ENCODE results near the gene CNP. TPM values are rescaled to one million over a fixed set of nuclear protein-coding genes. Genes with fewer than 3 reads are reported as not detected.

The CNP gene
- total and polyA plus RNA-seq, 2 of the 8 experiments (the other 6 are each of a cell fraction or from before 2014, with no cell fraction given) = 21.9 to 60.6 TPM

DNA sequence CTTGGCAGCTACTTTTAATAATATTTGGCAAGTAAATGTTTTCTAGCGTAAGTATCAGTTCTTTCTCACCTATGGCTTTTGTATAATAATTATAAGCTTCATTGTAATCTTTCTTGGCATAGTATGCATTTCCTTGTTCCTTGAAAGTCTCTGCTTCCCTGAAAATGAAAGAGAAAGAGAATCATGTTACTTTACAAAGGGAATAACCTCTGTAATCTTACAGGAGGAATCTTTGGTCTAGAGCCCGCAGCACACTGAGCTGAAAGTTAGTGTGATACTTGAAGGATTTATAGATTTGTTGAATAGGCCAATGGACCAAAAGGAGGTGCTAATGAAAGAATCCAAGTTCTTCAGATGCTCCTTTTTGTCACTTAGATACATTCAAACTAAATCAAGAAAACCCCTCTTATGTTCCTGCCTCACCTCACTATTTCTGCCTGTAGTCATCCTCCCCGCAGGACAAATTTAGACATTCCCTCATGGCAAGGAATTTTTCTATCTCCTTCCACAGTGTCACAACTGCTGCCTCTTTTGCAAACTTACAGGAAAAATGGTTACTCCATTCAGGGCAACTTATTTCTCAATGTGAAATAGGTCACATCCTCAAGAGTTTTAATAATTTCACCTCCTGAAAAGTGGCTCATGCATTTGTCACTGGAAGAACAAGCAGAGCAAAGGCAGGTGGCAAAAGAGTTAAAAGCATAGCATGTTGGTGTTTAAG is 34.0 kb downstream of the CNP start:
- Histone ChIP-seq H2BK120ac (replicated peaks; ENCODE audit: low read depth, low read length) (no peak overlapping the region), H3K27me3 (replicated peaks in 1 of 4; ENCODE audit: control insufficient read depth in 3 of 4, extremely low read depth in 1 of 4, insufficient read depth in 3 of 4, low read length in 3 of 4) (no peaks in the 10 kb centered on the region), H3K4me3 (ENCODE audit: extremely low read depth in 1 of 4, insufficient read depth in 2 of 4, low read depth in 3 of 4, low read length in 4 of 4) (no peak overlapping the region), H2AFZ (ENCODE audit: low read length) (no peak overlapping the region), H3K23ac (ENCODE audit: insufficient read length) (no peak overlapping the region), H3K27ac (ENCODE audit: low read depth, low read length) (no peak overlapping the region), H2BK15ac (ENCODE audit: low read length) (no peak overlapping the region), H3K23me2 (ENCODE audit: low read depth, low read length) (no peaks in the 10 kb centered on the region), H3K4me2 (ENCODE audit: insufficient read depth in 1 of 2, low read depth in 2 of 2, low read length in 2 of 2) (no peak overlapping the region), H3K4me1 (replicated peaks in 1 of 4; ENCODE audit: control insufficient read depth in 3 of 4, insufficient read depth in 4 of 4, low read length in 3 of 4) (no peaks in the 10 kb centered on the region), H3K36me3 (ENCODE audit: control insufficient read depth in 2 of 4, insufficient read depth in 4 of 4, low read length in 3 of 4) (peaks cover 19 to 69% (median 52%) of the 10 kb centered on the region in 4 experiments), H2BK12ac (ENCODE audit: low read depth, low read length) (no peak overlapping the region), H3K14ac (ENCODE audit: insufficient read length) (no peak overlapping the region), H4K5ac (ENCODE audit: insufficient read length, low read depth, low read length) (no peak overlapping the region), H3K56ac (replicated peaks; ENCODE audit: insufficient read length, low read depth, low read length) (no peak overlapping the region), H3K9ac (replicated peaks in 1 of 4; ENCODE audit: extremely low read depth in 1 of 4, low read depth in 3 of 4, low read length in 3 of 4) (no peak overlapping the region), H4K8ac (ENCODE audit: extremely low read depth, insufficient read depth, low read length) (no peak overlapping the region), H3K4ac (replicated peaks; ENCODE audit: insufficient read length, low read depth, low read length) (no peak overlapping the region), H2BK5ac (ENCODE audit: low read depth, low read length) (no peak overlapping the region), H4K20me1 (replicated peaks in 1 of 2; ENCODE audit: control insufficient read depth in 1 of 2, insufficient read depth in 2 of 2, low read length in 2 of 2) (peaks cover 5 to 12% of the 10 kb centered on the region in 2 experiments), H2AK5ac (ENCODE audit: low read depth, low read length) (no peak overlapping the region), H2BK20ac (ENCODE audit: low read length) (no peak overlapping the region), H3K18ac (ENCODE audit: extremely low read depth, low read length) (no peak overlapping the region), H4K91ac (replicated peaks; ENCODE audit: insufficient read length, low read length) (no peak overlapping the region), H3K79me1 (ENCODE audit: low read depth, low read length) (no peaks in the 10 kb centered on the region; the same call in 1 of the 2 replicates), H3K9me3 (ENCODE audit: insufficient read depth in 2 of 2, low read depth in 1 of 2, low read length in 1 of 2) (no peaks in the 10 kb centered on the region), H3K79me2 (ENCODE audit: control insufficient read depth in 1 of 2, insufficient read depth in 2 of 2, low read length in 2 of 2) (peaks cover 19 to 49% of the 10 kb centered on the region in 2 experiments)
- FAIRE-seq (no peak), DNase-seq (ENCODE audit: low read depth in 1 of 2, low spot score in 2 of 2) (no peak)
- TF ChIP-seq CTBP2 (IDR thresholded peaks at IDR 0.05; ENCODE audit: borderline replicate concordance, insufficient read depth, insufficient read length, low read length) (no peak), CBX5 (IDR thresholded peaks at IDR 0.05; ENCODE audit: low read depth, low read length) (no peak), FOSL1 (IDR thresholded peaks at IDR 0.05; ENCODE audit: insufficient read depth, low read depth, low read length) (no peak), CHD1 (IDR thresholded peaks at IDR 0.05; ENCODE audit: low read depth, low read length) (no peak), RAD21 (IDR thresholded peaks at IDR 0.05 in 1 of 2, conservative IDR thresholded peaks at IDR 0.05 in 1 of 2; ENCODE audit: low read depth in 2 of 2, low read length in 2 of 2) (no peak), RBBP5 (IDR thresholded peaks at IDR 0.05; ENCODE audit: borderline replicate concordance, low read depth, low read length) (no peak), BACH1 (IDR thresholded peaks at IDR 0.05; ENCODE audit: low read length) (no peak)
- TF ChIP-seq, protein P1, sequence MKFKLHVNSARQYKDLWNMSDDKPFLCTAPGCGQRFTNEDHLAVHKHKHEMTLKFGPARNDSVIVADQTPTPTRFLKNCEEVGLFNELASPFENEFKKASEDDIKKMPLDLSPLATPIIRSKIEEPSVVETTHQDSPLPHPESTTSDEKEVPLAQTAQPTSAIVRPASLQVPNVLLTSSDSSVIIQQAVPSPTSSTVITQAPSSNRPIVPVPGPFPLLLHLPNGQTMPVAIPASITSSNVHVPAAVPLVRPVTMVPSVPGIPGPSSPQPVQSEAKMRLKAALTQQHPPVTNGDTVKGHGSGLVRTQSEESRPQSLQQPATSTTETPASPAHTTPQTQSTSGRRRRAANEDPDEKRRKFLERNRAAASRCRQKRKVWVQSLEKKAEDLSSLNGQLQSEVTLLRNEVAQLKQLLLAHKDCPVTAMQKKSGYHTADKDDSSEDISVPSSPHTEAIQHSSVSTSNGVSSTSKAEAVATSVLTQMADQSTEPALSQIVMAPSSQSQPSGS (IDR thresholded peaks at IDR 0.05; ENCODE audit: low read length) = no peak
- ChIA-PET POLR2A (ENCODE audit: partially characterized antibody) (no interaction called here), CTCF (ENCODE audit: partially characterized antibody) (interaction anchor here (0.6 to 1.3 kb wide), 3 partner anchors 9 to 114 kb away, joined by 3 to 4 read pairs (median 3); no protein-coding TSS in a partner anchor)
- 97% methylated on average over 3 of the region's 3 CpGs; no CpG with 5 or more reads in 1 of the 2 experiments for WGBS, 2 experiments (ENCODE audit: extremely low coverage in 1 of 2, insufficient coverage in 1 of 2, insufficient read length in 1 of 2, insufficient replicate concordance in 2 of 2, low coverage in 1 of 2, low lambda C conversion rate in 2 of 2, missing lambda C conversion rate in 1 of 2)

All from H1 (cell line).